GM21360 (cell line): ENCODE data around the gene LCLAT1.

ENCODE experiments used
- ATAC-seq: cut with Tn5 transposase; IDR thresholded peaks from one replicate; pipeline ENCODE4 v1.9.1; 2021; ENCODE audit warnings: mild to moderate bottlenecking, moderate library complexity; ENCODE audit not compliant: unreplicated experiment

The LCLAT1 gene

DNA sequence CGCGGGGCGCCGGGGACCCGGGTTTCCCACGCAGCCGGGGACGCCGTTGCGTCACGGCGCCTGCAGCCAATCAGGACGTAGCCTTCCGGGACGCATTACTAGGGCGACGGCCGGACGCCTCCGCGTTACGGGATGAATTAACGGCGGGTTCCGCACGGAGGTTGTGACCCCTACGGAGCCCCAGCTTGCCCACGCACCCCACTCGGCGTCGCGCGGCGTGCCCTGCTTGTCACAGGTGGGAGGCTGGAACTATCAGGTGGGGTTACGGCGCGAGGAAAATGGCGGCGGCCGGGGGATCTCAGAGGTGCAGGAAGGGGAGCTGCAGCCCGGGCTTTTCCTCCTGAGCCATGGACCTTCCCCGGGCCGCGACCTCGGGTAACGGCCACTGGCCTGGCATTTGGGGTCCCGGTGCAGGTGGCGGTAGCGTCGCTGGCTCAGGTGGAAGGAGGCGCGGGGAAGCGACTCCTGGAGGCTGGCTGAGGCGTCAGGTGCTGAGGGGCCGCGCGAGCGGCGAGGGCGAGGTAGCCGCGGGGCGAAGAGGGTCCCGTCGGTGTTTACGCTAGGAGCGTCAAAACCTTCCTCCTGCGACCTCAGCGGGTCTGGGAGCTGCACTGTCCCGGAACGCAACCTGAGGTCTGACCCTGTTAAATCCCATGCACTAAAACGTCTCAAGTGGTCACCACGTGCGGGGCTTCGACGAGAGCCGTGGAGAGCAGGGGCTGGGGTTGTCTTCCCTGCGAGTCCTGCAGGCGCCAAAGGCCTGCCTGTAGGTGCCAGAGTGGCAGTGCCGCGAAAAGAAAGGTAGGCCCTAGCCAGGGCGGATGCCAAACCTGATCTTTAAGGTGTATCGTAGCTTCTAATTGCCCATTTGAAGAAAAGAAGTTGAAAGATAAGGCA lies at the start of gene LCLAT1:
Gene LCLAT1, plus strand, starts transcription at position 98 of the 897 bp plus-strand sequence. CDS start 78,345 bp downstream, outside the sequence.
- ATAC-seq: peak; percentile 98

DNA sequence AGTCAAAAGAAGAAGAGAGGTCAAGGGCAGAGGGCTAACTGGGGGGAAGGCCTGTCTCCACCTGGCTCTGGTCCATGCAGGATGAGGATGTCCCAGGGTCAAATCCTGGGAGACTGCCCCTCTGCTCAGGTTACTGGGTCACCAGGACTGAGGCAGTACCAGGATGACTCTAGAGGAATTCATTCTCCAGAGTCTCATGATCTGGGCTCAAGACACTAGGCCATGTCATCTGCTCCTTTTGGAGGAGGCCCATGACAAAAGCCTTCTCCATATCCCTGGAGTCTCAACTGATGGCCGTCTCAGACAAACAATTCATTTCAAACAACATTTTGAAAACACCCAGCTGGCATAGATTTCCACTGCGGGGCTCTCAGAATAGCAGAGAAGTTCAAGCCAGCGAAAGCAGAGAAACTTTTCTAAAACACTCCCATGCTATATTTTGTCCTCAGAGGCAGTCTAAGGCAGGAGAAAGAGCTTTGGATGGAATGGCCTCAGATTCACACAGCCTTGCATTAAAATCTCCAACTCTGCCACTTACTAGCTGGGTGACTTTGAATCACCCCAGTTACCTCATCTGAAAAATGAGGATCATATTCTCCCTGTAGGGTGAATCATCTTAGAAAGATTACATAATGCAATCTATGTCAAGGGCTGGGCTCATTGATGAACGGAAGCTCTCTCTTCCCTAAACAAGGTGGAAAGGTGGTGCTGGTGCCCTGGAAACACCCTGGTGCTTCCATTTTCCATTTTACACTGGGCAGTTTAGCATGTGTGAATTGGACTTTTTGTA lies 48.8 kb upstream of the LCLAT1 start:
- no peak for ATAC-seq

DNA sequence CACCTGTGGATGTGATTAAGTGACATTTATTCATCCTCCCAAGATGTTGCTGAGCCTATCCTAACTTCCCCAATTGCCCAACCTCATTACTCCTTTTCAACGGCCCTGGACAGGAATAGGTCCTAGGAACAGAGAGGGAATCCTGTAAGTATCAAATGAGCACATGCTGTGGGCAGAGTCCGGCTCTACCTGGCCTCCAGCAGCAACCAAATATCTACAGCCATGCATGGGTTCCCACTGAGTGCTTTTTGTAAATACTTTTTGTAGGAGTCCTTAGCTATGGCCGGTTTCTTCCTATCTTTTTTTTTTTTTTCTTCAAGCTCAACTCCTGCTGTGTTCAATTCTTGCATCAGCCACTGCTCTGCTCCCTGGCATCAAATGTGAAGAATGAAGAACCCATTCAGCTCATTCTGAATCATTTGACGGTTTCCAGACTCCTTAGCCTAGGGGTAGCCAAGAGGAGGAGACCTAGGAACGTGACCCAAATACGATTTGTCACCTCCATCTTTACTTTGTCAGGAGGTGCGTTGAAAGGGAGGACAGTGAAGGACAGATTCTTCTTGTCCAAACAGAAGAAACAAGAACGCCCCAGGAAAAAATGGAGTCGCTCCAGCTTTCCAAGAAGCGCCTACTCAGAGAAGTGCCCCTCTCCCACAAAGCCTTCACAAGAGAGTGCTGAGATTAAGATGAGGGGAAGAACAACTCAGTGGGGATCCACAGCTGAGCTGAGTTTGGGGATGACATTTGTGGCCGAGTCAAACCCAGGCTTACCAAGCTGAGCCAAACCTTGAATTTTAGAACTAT lies 46.7 kb upstream of the LCLAT1 start:
- no peak for ATAC-seq

DNA sequence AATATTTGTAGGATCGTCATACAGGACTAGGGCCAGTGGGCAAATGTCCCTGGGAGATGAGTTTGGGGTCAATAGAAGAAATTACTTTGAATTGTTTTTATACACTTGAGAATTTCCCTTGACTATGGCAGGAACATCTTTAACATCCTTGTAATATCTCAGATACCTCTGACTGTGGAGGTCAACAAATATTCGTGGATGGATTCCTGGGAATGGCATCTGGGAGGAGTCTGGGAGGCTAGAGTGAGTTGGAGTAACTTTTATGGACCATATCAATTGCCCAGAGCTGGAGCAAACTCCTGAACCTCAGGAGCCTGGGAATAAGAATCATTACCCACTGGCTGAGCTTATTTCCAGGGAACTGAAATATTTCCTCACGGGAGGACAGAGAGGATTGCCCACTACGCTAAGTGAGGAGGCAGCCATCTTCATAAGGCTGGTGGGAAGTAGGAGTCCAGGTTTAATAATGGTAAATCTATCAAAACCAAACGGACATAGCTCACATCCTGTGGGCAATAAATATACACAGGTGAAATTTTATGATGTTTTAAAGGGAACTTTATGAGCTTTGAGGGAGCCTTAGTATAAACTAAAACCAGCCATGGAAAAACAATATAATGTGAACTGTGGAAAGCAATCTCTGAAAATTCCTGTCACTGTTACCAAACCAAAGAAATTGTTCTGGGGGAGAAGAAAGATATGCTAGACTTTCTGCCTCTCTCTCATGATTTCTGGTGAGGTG lies 44.4 kb upstream of the LCLAT1 start:
- no peak for ATAC-seq

DNA sequence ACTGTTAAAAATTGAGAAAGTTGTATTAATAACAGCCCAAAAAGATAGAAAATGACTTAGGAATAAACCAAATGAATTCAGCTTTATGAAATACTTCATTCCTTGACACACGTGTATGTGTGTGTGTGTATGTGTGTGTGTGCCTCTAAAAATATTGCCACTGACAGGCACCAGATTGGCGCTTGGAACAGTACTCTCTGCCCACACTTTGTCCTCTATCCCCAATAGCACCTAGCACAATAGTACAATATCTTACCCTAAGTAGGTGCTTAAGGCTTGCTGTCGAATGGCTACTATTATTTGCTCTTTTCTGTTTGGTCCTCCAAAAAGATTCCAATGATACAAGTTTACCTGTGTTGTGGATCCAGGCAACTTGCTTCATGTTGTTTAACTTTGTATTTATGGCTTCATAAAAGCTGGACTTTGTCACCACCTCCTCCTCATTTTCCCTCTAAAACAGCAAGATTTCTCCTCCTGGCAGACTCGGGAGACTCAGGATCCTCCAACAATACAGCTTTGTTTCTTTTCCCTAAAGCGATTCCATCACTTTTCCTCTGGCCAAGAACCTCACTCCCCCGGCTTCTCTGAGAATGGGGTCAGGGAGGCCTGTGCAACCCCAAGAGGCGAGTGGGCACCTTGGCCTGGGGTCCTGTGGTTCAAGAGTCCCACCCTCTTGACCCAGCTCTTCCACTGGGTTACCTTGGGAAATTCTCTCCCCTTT lies 43.3 kb upstream of the LCLAT1 start:
- ATAC-seq: no peak

DNA sequence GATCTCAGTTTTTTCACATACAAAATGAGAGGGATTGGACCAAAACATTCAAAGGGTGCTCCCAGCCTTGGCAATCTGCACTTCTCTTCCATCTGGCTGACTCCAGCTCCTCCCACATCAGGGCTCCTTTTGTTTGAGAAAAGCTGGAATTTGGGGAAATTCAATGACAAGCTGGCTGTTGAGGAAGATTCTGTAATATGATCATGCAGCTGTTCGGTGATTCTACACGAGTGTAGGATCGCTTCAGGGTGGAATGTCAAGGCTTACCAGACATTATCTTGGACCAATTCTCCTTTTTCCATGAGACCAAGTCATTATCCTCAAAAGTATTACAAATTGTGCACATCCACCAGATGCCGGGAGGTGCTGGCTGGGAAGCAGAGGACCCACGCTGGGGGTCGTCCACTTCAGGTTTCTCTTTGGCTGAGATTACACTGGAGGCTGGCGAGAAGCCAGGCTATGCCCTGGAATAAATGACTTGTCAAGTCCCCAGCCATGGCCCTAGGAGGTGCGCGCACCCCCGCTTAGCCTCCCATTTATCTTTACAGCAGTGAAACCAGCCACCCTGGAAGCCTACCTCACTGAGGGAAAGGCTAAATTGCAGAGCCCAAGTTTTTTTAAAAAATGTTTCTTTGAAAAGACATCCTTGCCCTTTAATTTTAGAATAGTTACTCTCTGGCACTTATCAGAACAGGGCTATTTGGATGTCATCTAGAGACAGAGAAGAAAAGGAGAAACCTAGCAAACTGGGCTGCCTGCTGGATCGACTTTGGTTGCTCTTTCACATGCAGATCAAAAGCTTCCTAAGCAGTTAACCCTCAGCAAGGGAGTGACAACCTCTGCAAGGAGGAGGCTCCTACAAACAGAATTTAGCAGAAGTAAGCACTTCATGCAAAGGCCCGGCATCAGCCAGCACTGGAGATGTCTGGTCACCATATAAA lies 42.5 kb upstream of the LCLAT1 start:
- no peak for ATAC-seq

DNA sequence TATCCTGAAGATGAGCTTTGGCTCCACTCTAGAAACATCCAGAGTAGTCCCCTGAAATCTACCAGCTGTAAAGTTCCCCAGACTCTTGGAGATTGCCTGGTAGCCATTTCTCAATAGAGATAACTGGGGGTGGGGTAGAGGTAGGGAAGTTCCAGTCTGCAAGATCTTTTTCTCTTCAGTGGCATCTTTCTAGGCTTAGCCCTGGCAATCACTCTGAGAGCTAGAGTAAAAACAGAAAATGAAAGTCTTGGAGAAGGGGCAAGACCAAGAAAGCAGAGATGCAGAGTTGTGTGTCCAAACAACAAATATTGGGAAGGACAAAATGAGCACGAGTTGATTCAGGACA lies 41.8 kb upstream of the LCLAT1 start:
- no peak for ATAC-seq

DNA sequence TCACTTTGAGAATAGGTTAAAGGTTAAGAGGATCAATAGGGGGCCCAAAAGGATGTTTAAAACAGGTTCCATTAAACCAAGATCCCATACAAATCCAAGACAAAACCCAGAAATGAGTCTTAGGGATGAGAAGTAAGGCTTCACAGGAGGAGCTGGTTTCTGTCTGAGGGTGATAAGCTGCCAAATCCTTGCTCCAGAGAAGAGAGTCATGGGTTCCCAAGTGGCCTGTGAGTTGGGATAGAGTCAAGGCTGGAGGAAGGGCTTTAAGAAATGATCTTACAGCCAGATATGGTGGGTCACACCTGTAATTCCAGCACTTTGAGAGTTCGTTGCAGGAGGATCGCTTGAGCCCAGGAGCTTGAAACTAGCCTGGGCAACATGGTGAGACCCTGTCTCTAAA lies 40.2 kb upstream of the LCLAT1 start:
- no peak for ATAC-seq

DNA sequence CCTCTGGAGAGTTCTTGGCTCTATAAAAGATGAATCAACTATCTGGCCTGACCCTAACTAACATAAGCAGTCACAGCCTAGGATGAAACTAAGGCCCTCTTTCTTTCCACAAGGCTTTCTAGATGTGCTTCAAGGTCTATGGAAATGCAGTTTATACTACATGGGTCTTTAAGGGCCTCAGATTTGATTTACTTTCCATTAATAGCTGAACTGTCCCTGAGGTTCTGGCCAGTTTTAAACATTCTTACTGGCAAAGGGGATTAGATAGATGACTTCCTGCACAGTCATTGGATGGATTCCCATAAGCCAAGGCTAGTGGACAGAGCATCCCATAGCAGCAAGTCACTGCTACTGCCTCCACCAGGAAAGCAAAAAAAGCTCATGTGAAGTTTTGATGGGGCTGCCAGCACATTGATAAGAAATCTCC lies 38.1 kb upstream of the LCLAT1 start:
- ATAC-seq: no peak

DNA sequence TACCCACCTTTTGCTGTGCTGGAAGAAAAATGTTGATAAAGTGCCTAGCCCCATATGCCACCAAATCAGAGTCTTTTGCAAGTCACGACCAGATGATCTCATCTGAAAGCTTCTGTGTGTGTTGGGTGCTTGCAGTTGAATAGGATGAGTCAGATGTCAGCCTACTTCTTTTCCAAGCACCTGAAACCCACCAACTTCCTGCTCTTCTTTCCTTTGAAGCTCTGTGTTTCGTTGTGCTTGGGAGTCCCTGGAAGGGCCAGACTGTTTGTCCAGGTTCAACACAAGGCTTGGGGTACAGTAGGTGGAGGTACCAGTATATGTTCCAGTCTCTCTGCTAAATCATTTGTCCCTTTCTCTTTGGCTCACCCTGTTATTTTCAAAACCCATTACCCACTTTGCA lies 36.8 kb upstream of the LCLAT1 start:
- ATAC-seq: no peak

DNA sequence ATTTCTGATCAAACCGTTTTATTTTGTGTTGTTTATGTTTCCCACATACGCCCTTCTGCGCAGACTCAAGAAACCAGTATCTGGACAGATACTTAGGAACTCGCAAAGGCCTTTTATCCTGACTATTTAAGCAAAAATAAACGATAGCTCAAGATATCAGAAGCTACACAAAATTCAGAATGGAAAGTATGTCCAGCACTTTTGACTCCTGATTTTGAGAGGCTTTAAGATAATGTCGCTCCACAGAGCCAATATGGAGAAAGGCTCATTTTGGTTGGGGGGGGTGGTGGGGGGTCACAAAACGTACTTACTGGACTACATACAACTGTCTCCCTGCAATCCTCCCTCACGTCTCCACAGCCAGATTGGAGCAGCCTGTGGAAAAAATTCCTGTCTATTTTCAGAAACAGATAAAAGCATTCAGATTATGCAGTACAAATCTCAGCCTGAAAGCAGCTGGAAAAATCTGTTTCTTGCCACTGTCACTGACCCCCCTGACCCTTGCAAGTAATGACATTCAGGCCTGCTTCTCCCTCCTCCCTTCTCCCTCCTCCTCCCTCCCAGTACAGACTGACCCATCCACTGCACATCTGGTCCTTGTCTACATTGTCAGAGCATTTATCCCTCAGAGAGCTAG lies 34.9 kb upstream of the LCLAT1 start:
- ATAC-seq: no peak

DNA sequence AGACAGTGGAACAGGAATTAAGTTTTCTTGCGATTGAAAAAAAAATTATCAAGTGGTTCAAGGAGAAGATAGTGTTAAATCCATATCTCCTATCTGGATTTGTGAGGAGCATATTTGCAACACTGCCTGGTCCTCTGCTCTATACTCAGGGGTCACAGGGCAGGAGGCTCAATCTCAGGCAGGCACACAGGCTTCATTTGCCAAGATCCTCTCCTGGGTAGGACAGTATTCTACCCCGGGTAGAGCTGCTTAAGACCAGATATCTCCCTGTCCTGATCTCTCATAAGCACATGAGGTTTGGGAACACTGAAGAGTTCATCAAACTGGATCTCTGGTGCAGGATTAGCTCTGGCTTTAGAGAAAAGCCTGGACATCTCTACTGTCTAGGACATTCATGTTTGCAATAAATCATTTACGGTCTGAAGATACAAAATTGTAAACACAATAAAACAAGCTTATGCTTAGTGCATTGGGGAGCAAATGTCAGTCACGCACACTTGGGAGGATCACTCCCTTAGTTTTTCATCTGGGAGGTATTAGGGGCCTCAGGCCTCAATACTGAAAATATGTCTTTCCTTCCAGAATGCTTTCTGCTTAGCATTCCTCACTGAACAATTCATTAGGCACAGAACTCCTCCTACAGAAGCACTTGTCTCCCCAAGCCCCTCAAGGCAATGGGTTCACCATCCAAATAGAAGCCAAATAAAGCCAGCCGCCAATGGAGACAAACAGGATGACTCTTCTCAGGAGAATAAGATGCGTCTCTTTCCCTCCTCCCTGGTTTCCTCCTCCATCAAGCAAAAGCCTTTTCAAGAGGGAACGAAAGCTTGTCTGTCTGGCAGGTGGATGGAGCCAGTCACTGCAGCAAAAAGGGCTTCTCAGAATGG lies 34.1 kb upstream of the LCLAT1 start:
- no peak for ATAC-seq

DNA sequence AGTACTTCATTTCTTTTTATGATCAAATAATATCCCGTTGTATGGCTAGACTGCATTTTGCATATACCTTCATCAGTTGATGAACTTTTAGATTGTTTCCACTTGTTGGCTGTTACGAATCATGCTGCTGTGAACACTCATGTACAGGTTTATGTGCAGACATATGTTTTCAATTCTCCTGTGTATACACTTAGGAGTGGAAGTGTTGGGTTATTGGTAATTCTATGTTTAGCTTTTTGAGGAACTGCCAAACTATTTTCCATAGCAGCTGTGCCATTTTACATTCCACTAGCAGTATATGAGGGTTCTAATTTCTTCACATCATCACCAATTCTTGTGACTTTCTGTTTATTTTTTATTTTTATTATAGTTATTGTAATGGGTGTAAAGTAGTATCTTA lies 32.1 kb upstream of the LCLAT1 start:
- ATAC-seq: no peak

DNA sequence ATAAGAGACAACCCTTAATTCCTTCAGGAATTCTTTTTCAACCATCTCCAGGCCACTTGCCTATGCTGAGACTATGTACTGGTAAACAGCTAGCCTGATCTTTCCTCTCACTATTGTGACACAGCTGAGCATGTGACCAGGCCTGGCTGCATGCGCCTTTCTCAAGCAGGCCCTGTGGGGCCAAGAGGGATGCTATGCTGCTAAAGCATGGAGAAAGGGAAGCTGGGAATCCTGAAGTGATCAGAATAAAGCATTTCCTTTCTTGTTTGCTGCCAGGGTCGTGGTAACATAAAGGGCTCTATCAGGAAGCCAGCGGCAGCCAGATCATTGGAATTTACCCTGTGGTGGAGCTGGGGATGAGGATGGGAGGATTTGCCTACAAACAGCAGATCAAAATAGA lies 29.8 kb upstream of the LCLAT1 start:
- no peak for ATAC-seq

DNA sequence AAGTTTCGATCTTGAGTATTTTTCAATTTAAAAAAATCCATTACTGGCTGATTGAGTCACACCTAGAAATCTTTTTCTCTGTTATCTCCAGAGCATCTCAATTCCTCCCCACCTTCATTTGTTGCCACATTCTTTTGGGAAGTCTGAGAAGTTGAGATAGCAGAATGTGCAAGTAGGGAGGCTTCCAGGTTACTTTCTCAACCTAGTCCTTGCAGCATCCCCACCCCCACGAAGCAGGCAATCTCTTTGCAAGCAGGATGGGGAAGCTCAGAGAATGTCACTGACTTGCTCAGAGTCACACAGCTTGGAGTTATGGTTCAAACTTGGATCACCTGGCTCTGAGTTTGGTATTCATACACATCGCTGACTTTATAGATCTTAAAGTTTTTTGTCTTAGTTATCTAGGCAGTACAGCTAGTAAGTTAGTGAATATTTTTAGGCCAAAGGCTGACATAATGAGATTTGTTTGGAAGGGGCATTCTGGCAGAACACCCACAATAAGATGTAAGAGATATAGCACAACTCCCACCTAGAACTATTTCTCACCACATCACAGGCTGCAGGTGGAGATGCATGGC lies 25.9 kb upstream of the LCLAT1 start:
- ATAC-seq: no peak

DNA sequence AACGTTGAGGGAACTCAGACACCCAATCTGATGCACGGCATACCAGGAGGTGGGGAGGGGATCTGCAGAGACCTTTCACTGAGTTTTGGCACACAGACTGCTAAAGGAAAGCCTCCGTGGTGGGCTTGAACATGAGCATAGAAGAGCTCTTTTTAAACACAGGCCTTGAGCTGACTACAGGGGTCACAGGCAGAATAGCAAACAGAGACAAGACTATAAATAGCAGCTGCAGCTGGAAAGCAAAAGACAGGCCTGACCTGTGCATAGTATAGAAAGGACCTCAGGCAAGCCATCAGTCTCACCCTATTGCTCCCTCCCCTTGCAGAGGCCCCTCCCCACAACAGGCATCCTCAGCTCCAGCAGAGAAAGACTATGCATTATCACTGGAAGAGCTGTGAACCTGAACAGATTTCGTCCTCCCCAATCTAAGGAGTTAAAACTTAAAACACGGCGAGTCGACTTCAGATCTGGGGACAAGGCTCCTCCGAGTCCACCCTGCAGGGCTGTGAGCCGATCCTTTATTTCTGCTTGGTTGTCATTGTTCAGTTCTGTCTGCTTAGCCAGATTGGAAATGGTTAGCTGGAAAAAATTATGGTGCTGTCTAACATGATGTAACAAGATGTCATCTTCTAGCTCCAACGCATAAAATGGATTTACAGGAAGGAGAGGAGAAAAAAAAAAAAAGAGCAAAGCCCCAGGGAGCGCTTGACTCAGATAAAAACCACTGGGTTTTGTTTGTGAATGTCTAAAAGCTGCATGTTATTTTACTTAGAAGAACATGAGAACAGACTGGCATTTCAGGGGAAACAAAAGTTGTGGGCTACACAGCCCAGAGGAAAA lies 25.2 kb upstream of the LCLAT1 start:
- ATAC-seq: no peak
